Mammary epithelial cell (primary cell): Measurements from ENCODE around the gene NPB.

Source experiments
- CTCF ChIP-seq, 2 donors: IDR thresholded peaks in 1 of 2; conservative IDR thresholded peaks in 1 of 2; 2 replicates each; pipeline ENCODE4 v1.5.1; 2011 to 2012; ENCODE audit warnings: inconsistent platforms in 2 of 2, low read length in 2 of 2, mild to moderate bottlenecking in 2 of 2, control low read depth in 1 of 2, low read depth in 1 of 2; ENCODE audit not compliant: insufficient read depth in 1 of 2; ENCODE audit errors: extremely low read depth in 1 of 2
- EZH2 ChIP-seq: IDR thresholded peaks from 2 replicates; pipeline ENCODE4 v1.6.1; 2012; ENCODE audit warnings: low read length, inconsistent platforms, borderline replicate concordance

GRCh38 chr17:81944858-81945257 is 42.8 kb downstream of the NPB start:
- TF ChIP-seq CTCF (conservative IDR thresholded peaks at IDR 0.05 in 1 of 2, IDR thresholded peaks at IDR 0.05 in 1 of 2; ENCODE audit: extremely low read depth in 1 of 2, insufficient read depth in 1 of 2, low read depth in 1 of 2, low read length in 2 of 2) (no peak), EZH2 (no peak)
